Measurements from ENCODE around the gene ABCG4.

ABCG4 gene

DNA sequence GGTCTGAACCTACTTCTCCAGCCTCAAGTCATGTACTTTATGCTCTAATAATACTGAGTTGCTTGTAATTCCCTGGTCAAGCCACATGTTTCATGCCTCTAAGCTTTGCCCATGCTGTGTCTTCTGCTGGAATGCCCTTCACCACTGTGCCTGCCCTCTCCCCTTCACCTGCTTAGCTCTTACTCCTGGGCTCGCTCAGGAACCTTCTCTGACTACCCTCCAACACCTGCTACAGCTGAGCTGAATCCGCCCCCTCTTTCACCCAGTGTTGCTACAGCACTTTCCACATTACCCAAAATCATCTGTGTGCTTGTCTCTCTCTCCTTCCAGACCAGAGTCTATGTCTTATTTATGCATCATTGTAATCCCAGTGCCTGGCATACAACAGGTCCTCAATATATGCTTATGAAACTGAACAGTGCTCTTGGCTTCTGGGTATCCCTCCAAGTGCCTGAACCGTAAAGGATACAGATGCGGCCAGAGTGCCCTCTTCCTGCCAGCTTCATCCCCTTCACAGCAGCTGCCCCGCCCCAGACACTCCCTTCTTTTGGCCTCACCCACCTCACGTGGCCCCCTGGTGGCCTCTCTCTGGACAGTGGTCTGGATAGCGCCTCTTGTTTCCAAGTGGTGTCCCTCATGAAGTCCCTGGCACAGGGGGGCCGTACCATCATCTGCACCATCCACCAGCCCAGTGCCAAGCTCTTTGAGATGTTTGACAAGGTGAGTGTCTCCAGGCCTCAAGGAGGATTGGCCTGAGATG, 7.1 kb downstream of the ABCG4 start:
- Histone ChIP-seq H3K36me3 (ENCODE audit: control insufficient read depth, insufficient read depth, low read length) (no peaks in the 10 kb centered on the region), H3K4me3 (ENCODE audit: low read depth, low read length) (no peak overlapping the region), H3K27me3 (ENCODE audit: control insufficient read depth, insufficient read depth, low read length) (no peaks in the 10 kb centered on the region), H3K79me2 (no peaks in the 10 kb centered on the region), H3K9ac (no peak overlapping the region), H3K9me3 (ENCODE audit: control insufficient read depth, low read length) (no peaks in the 10 kb centered on the region), H3K4me2 (ENCODE audit: low read length) (no peak overlapping the region), H3K4me1 (peaks cover 2% of the 10 kb centered on the region), H3K27ac (peak overlapping the region; percentile 15), H2AFZ (no peak overlapping the region)
- TF ChIP-seq, protein P1, sequence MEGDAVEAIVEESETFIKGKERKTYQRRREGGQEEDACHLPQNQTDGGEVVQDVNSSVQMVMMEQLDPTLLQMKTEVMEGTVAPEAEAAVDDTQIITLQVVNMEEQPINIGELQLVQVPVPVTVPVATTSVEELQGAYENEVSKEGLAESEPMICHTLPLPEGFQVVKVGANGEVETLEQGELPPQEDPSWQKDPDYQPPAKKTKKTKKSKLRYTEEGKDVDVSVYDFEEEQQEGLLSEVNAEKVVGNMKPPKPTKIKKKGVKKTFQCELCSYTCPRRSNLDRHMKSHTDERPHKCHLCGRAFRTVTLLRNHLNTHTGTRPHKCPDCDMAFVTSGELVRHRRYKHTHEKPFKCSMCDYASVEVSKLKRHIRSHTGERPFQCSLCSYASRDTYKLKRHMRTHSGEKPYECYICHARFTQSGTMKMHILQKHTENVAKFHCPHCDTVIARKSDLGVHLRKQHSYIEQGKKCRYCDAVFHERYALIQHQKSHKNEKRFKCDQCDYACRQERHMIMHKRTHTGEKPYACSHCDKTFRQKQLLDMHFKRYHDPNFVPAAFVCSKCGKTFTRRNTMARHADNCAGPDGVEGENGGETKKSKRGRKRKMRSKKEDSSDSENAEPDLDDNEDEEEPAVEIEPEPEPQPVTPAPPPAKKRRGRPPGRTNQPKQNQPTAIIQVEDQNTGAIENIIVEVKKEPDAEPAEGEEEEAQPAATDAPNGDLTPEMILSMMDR (IDR thresholded peaks at IDR 0.05): peak; percentile 32

GRCh38 chr11:119156496-119156895, 7.6 kb downstream of the ABCG4 start:
- Histone ChIP-seq H2AFZ (no peak overlapping the region), H3K79me2 (no peaks in the 10 kb centered on the region), H3K4me3 (ENCODE audit: low read depth, low read length) (no peak overlapping the region), H3K27me3 (ENCODE audit: control insufficient read depth, insufficient read depth, low read length) (no peaks in the 10 kb centered on the region), H3K27ac (no peak overlapping the region), H3K4me2 (ENCODE audit: low read length) (no peak overlapping the region), H3K36me3 (ENCODE audit: control insufficient read depth, insufficient read depth, low read length) (no peaks in the 10 kb centered on the region), H3K9ac (no peak overlapping the region), H3K9me3 (ENCODE audit: control insufficient read depth, low read length) (no peaks in the 10 kb centered on the region), H3K4me1 (peaks cover 2% of the 10 kb centered on the region)
- TF ChIP-seq, protein P1 (IDR thresholded peaks at IDR 0.05): no peak

DNA sequence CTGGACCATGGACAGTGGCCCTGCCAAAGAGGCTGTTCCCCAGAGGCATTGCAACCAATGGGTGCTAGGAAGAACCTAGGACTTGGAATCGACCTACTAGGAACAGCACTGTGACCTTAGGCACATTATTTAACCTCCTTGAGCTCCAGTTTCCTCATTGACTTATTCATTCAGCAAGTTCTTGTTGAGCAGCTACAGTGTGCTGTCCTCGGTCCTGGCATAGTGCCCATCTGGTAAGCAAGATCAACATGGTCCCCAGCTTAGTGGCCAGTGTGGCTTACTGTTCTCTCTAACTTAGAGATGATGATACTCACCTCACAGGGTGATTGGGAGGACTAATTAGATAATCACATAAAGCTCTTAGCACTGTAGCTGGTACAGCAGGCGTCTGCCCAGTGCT, 8.2 kb downstream of the ABCG4 start:
- Histone ChIP-seq H3K27me3 (ENCODE audit: control insufficient read depth, insufficient read depth, low read length) (no peaks in the 10 kb centered on the region), H3K36me3 (ENCODE audit: control insufficient read depth, insufficient read depth, low read length) (no peaks in the 10 kb centered on the region), H3K79me2 (no peaks in the 10 kb centered on the region), H3K9me3 (ENCODE audit: control insufficient read depth, low read length) (no peaks in the 10 kb centered on the region), H3K4me1 (peaks cover 2% of the 10 kb centered on the region), H3K27ac (no peak overlapping the region), H2AFZ (no peak overlapping the region), H3K4me2 (ENCODE audit: low read length) (no peak overlapping the region), H3K4me3 (ENCODE audit: low read depth, low read length) (no peak overlapping the region), H3K9ac (no peak overlapping the region)
- TF ChIP-seq, protein P1 (IDR thresholded peaks at IDR 0.05): no peak

GRCh38 chr11:119158467-119158866, 9.6 kb downstream of the ABCG4 start:
- Histone ChIP-seq H3K36me3 (ENCODE audit: control insufficient read depth, insufficient read depth, low read length) (no peaks in the 10 kb centered on the region), H3K27me3 (ENCODE audit: control insufficient read depth, insufficient read depth, low read length) (no peaks in the 10 kb centered on the region), H3K4me1 (peaks cover 2% of the 10 kb centered on the region), H3K9ac (no peak overlapping the region), H3K9me3 (ENCODE audit: control insufficient read depth, low read length) (no peaks in the 10 kb centered on the region), H3K4me3 (ENCODE audit: low read depth, low read length) (no peak overlapping the region), H3K27ac (no peak overlapping the region), H3K4me2 (ENCODE audit: low read length) (no peak overlapping the region), H2AFZ (no peak overlapping the region), H3K79me2 (no peaks in the 10 kb centered on the region)
- TF ChIP-seq, protein P1 (IDR thresholded peaks at IDR 0.05): no peak

GRCh38 chr11:119160151-119160550, 11.3 kb downstream of the ABCG4 start:
- Histone ChIP-seq H3K4me3 (ENCODE audit: low read depth, low read length) (no peak overlapping the region), H3K27me3 (ENCODE audit: control insufficient read depth, insufficient read depth, low read length) (no peaks in the 10 kb centered on the region), H3K9me3 (ENCODE audit: control insufficient read depth, low read length) (no peaks in the 10 kb centered on the region), H3K4me2 (ENCODE audit: low read length) (no peak overlapping the region), H2AFZ (no peak overlapping the region), H3K9ac (no peak overlapping the region), H3K36me3 (ENCODE audit: control insufficient read depth, insufficient read depth, low read length) (no peaks in the 10 kb centered on the region), H3K4me1 (no peaks in the 10 kb centered on the region), H3K79me2 (no peaks in the 10 kb centered on the region), H3K27ac (no peak overlapping the region)
- TF ChIP-seq, protein P1 (IDR thresholded peaks at IDR 0.05): no peak

All from parathyroid adenoma (tissue), 2 donors.